ENCODE results near the gene RAPH1.

DNA sequence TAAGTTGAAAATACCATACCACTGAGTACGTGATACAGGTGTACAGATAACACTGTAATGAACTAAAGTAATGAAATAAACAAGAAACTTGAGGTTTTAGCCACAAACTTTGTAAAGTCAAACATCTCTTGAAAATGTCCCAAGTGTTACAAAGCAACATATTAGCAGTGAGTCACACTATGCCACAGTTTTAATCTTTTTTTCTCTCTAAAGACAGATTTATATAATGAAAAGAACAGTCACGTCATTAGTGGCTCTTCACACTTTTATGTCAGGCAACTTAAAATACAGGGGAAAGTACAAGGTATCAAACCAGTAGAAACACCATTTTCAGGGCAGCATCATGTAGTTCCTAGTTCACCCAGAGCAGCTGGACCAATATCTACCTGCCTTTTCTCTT is 42.1 kb downstream of the RAPH1 start:
- TF ChIP-seq, protein P1, sequence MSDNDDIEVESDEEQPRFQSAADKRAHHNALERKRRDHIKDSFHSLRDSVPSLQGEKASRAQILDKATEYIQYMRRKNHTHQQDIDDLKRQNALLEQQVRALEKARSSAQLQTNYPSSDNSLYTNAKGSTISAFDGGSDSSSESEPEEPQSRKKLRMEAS (IDR thresholded peaks at IDR 0.05; ENCODE audit: low read depth, low read length): no peak
- TF ChIP-seq, protein P2, sequence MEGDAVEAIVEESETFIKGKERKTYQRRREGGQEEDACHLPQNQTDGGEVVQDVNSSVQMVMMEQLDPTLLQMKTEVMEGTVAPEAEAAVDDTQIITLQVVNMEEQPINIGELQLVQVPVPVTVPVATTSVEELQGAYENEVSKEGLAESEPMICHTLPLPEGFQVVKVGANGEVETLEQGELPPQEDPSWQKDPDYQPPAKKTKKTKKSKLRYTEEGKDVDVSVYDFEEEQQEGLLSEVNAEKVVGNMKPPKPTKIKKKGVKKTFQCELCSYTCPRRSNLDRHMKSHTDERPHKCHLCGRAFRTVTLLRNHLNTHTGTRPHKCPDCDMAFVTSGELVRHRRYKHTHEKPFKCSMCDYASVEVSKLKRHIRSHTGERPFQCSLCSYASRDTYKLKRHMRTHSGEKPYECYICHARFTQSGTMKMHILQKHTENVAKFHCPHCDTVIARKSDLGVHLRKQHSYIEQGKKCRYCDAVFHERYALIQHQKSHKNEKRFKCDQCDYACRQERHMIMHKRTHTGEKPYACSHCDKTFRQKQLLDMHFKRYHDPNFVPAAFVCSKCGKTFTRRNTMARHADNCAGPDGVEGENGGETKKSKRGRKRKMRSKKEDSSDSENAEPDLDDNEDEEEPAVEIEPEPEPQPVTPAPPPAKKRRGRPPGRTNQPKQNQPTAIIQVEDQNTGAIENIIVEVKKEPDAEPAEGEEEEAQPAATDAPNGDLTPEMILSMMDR (IDR thresholded peaks at IDR 0.05; ENCODE audit: low read depth, low read length): no peak
- TF ChIP-seq POLR2A (IDR thresholded peaks at IDR 0.05; ENCODE audit: extremely low read depth, insufficient read length): no peak

Data from NB4 (cell line).